ENCODE measurements around the gene ARMC2. TPM values are rescaled to one million over a fixed set of nuclear protein-coding genes. Genes with fewer than 3 reads are reported as not detected.

ARMC2 gene
- polyA plus RNA-seq, 2 of the 4 experiments (the other 2 are of a cell fraction) = 2.1 to 4.9 TPM

- no peak overlapping the region for H3K4me2 ChIP-seq
- no peaks in the 10 kb centered on the region for H3K4me1 ChIP-seq
- FAIRE-seq = no peak
- TF ChIP-seq MAZ (IDR thresholded peaks at IDR 0.05; ENCODE audit: borderline replicate concordance, low read depth, low read length) (no peak), FOSL2 (IDR thresholded peaks at IDR 0.05) (no peak), FOSL2 (CRISPR knock-in tag; IDR thresholded peaks at IDR 0.05) (no peak), CBX8 (IDR thresholded peaks at IDR 0.05) (no peak)
- ChIA-PET POLR2A (no interaction called here), CTCF (interaction anchor here (0.8 to 1.5 kb wide), 3 partner anchors 10 to 154 kb away, joined by 3 read pairs; no protein-coding TSS in a partner anchor)
- H3K4me3 ChIP-seq = no peak overlapping the region
- ATAC-seq = no peak
- no peak for DNase-seq (ENCODE audit: low read depth in 1 of 2, low spot score in 1 of 2)
- H3K9me3 ChIP-seq = no peaks in the 10 kb centered on the region
- H3K27ac ChIP-seq = no peak overlapping the region
- WGBS (ENCODE audit: missing lambda C conversion rate) = 73% methylated on average over 6 of the region's 6 CpGs
Measured at GRCh38 chr6:108916026-108916686, 67.9 kb downstream of the ARMC2 start.

DNA sequence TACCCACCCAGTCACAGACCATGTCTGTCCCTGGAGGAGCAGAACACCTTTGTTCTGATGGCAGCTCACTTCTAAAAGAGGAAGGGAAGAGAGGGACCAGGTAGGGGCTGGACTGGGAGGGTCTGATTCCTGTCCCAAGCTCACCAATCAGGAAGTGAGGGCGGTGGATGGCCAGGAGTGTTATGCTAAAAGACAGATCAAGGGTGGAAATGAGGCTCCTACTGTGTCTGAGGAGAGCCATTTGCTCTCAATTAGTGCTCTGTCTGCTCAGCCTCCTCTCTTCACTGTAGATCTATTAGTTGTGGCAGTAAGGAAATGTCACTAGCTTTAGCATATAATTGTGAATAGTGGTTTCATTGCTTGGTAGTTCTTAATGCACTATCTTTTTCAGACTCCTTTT lies 72.5 kb downstream of the ARMC2 start:
- Histone ChIP-seq H3K4me2 (no peak overlapping the region), H3K27ac (no peak overlapping the region), H3K4me3 (no peak overlapping the region), H3K9me3 (no peaks in the 10 kb centered on the region), H3K4me1 (no peaks in the 10 kb centered on the region)
- no peak for TF ChIP-seq ATOH8 (CRISPR knock-in tag; IDR thresholded peaks at IDR 0.05; ENCODE audit: low read depth)
- TF ChIP-seq, protein P1, sequence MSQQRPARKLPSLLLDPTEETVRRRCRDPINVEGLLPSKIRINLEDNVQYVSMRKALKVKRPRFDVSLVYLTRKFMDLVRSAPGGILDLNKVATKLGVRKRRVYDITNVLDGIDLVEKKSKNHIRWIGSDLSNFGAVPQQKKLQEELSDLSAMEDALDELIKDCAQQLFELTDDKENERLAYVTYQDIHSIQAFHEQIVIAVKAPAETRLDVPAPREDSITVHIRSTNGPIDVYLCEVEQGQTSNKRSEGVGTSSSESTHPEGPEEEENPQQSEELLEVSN (IDR thresholded peaks at IDR 0.05; ENCODE audit: borderline replicate concordance, low read depth) = no peak
- TF ChIP-seq CBX8 (IDR thresholded peaks at IDR 0.05) = no peak
- TF ChIP-seq JUN (IDR thresholded peaks at IDR 0.05) = no peak
- TF ChIP-seq PBX3 (IDR thresholded peaks at IDR 0.05) = no peak
- no peak for TF ChIP-seq NPAS2 (CRISPR knock-in tag; IDR thresholded peaks at IDR 0.05; ENCODE audit: borderline replicate concordance)
- TF ChIP-seq JUNB (IDR thresholded peaks at IDR 0.05) = no peak
- TF ChIP-seq HDAC2 (IDR thresholded peaks at IDR 0.05) = no peak
- TF ChIP-seq, protein P2, sequence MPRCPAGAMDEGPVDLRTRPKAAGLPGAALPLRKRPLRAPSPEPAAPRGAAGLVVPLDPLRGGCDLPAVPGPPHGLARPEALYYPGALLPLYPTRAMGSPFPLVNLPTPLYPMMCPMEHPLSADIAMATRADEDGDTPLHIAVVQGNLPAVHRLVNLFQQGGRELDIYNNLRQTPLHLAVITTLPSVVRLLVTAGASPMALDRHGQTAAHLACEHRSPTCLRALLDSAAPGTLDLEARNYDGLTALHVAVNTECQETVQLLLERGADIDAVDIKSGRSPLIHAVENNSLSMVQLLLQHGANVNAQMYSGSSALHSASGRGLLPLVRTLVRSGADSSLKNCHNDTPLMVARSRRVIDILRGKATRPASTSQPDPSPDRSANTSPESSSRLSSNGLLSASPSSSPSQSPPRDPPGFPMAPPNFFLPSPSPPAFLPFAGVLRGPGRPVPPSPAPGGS (IDR thresholded peaks at IDR 0.05) = no peak
- no peak for TF ChIP-seq NR3C1 (IDR thresholded peaks at IDR 0.05)
- TF ChIP-seq MYC (IDR thresholded peaks at IDR 0.05; ENCODE audit: borderline replicate concordance, low read length) = no peak
- TF ChIP-seq POLR2AphosphoS2 (conservative IDR thresholded peaks at IDR 0.05; ENCODE audit: low read length) = no peak
- TF ChIP-seq HMGXB4 (CRISPR knock-in tag; IDR thresholded peaks at IDR 0.05; ENCODE audit: borderline replicate concordance) = no peak
- no peak for TF ChIP-seq ZSCAN20 (CRISPR knock-in tag; IDR thresholded peaks at IDR 0.05)
- no peak for TF ChIP-seq POLR2A (IDR thresholded peaks at IDR 0.05; ENCODE audit: low read length)
- no peak for TF ChIP-seq RNF2 (IDR thresholded peaks at IDR 0.05; ENCODE audit: borderline replicate concordance, low read depth)
- TF ChIP-seq ELK1 (IDR thresholded peaks at IDR 0.05; ENCODE audit: low read depth, low read length) = no peak
- no peak for TF ChIP-seq CTCF (IDR thresholded peaks at IDR 0.05)
- 73% methylated on average over 1 of the region's 1 CpG for WGBS (ENCODE audit: missing lambda C conversion rate)
- DNase-seq (ENCODE audit: low read depth in 1 of 2, low spot score in 1 of 2) (no peak), FAIRE-seq (no peak), ATAC-seq (no peak)
- ChIA-PET POLR2A (no interaction called here), CTCF (no interaction called here)
